ENCODE results near the gene TMEM163. TPM values are rescaled to one million over a fixed set of nuclear protein-coding genes. Genes with fewer than 3 reads are reported as not detected.
"Not testable (repeated sequence)": the region's sequence is repeated elsewhere in the genome, so short reads cannot be mapped to it uniquely, and the experiment has no call there.

The TMEM163 gene
- total RNA-seq, 1 experiment from 2014 or later = 0.06 TPM

GRCh38 chr2:134581877-134582546 lies 136.8 kb downstream of the TMEM163 start:
- DNase-seq (ENCODE audit: low read depth) = no peak

- no peak for DNase-seq (ENCODE audit: low read depth)
These were observed 140.5 kb downstream of the TMEM163 start for GRCh38 chr2:134578316-134578715.

GRCh38 chr2:134576478-134576877 lies 142.3 kb downstream of the TMEM163 start:
- DNase-seq (ENCODE audit: low read depth) = no peak

DNA sequence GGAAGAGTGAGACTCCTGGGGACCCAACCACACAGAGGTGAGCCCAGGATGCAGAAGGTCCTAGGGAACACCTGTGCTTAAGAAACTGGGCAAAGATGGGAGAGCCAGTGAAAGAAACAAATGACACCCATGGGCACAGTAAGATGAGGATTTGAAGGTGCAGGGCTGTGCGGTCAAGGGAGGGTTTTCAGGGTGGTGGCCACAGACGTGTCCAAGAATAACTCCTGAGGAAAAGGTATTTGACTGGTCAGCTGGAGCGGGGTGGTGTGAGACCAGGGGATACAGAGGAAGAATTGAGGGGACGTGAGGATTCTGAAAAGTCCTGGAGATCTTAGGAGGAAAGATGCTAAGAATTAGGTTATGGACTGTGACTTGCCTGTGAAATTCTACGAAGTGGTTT lies 142.9 kb downstream of the TMEM163 start:
- DNase-seq (ENCODE audit: low read depth) = no peak

- no peak for DNase-seq (ENCODE audit: low read depth)
These were observed 144.0 kb downstream of the TMEM163 start for GRCh38 chr2:134574611-134575330.

DNA sequence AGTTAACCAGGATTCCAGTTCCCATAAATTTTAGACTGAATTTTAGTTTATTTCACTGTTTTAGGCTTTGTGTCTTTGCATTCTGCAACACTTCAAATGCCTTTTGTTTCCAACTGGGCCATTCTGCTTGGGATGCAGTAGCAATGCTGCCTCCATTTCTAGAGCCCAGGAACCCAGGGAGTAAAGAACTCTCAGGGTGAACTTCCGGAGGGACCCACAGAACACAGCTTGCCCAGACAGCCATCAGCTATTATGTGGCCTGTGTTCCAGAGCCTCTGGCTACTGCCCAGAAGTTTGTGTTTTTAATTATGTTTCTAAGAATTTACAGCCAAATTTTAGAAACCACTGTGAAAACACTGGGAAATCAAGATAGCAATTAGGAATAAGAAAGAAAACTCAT lies 145.1 kb downstream of the TMEM163 start:
- DNase-seq (ENCODE audit: low read depth) = no peak

- no peak for DNase-seq (ENCODE audit: low read depth)
These were observed 145.8 kb downstream of the TMEM163 start for GRCh38 chr2:134573085-134573370.

- DNase-seq (ENCODE audit: low read depth) = no peak
These were observed 146.3 kb downstream of the TMEM163 start for GRCh38 chr2:134572314-134573084.

- DNase-seq (ENCODE audit: low read depth) = no peak
These were observed 148.1 kb downstream of the TMEM163 start for GRCh38 chr2:134570676-134571075.

DNA sequence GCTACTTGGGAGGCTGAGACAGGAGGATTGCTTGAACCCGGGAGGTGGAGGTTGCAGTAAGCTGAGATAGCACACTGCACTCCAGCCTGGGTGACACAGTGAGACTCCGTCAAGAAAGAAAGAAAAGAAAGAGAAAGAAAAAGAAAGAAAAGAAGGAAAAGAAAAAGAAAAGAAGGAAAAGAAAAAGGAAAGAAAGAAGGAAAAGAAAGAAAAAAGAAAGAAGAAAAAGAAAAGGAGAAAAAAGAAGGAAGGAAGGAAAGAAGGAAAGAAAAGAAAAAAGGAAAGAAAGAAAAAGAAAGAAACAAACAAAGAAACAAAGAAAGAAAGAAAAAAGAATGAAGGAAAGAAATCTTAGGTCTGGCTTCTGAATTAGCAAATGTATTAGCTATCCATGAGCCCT lies 150.4 kb downstream of the TMEM163 start:
- DNase-seq (ENCODE audit: low read depth) = no peak

DNA sequence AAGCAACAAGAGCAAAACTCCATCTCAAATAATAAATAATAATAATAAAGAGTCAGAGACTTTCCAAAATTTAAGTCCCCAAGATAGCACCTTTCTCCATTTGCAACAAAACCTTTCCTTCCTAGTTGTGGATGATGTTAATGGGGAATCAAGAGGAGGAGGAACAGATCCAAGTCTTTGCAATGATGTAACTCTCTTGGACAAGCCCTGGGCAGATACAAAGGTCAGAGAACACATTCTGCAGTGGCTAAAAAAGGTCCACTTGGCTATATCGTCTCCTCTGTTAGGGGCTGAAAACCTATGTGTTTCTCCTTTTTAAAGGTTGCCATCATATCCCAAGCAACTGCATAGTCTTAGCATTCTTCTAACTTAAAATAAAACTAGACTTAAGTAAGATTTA lies 151.1 kb downstream of the TMEM163 start:
- no peak for DNase-seq (ENCODE audit: low read depth)

GRCh38 chr2:134564955-134565354 lies 153.8 kb downstream of the TMEM163 start:
- not testable (repeated sequence) for DNase-seq (ENCODE audit: low read depth)

DNA sequence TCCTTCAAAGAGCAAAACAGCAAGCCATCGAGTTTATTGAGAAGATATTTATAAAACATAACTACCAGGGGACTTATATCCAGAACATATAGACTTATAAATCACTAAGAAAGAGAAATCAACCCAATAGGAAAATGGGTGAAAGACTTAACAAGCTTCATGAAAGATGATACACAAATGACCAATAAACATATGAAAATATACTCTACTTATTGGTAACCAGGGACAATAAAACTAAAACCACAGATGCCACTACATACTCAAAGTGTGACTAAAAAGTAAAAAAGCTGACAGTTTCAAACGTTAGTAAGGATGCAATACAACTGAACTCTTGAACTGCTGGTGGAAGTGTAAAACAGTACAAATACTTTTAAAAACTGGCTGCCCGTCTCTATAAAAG lies 154.3 kb downstream of the TMEM163 start:
- DNase-seq (ENCODE audit: low read depth) = peak; percentile 20

GRCh38 chr2:134558208-134558830 lies 160.5 kb downstream of the TMEM163 start:
- DNase-seq (ENCODE audit: low read depth) = no peak

DNA sequence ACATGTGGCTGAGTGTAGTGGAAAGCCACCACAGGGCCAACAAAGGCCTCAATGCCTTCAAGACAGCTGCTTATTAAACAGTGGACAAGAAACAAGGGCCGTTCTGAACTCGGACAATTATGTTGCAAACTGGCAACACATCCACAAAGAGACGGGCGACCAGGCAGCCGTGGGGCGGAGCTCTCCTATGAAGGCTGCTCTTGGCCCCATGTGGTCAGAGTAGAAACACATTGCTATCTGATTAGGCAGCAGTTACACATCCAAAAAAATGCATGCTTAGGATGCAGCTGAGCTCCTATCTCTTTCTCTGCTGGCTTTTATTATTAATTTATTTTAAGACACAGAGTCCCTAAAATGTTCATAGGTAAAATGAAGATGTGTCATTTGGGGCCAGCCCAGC lies 163.4 kb downstream of the TMEM163 start:
- peak; percentile 5 for DNase-seq (ENCODE audit: low read depth)

DNA sequence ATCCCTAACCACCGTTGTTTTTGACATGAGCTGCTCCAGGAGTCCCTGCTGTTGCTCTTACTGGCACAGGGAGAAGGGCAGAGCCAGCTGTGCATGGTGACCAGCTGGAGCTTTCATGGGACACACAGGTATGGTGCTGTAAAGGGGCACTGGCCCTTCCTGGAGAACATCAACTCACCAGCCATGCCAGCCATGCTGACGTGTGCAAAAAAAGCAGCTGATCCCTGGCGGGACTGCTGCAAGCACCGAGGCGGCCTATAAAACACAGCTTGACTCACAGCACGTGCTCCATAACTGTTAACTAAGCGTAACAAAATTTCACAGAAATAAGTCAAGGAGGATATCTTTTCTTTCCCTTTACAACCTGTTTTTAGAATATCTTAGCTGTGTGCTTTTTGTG lies 165.1 kb downstream of the TMEM163 start:
- no peak for DNase-seq (ENCODE audit: low read depth)

- peak; percentile 35 for DNase-seq (ENCODE audit: low read depth)
These were observed 168.1 kb downstream of the TMEM163 start for GRCh38 chr2:134550566-134551164.

DNA sequence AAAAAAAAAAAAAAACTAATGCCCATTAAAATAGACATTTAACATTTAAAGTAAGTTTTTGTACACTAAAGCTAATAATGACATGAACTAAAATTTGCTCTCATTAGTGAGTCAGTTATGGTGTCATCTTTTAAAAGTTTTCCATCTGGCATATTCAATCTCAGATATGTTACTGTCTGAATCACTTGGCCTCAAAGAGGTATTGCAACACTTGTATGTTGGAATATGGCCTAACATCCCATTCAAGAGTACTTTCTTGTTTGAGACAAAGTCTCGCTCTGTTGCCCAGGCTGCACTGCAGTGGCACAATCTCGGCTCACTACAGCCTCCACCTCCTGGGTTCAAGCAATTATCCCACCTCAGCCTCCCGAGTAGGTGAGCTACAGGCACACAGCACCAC lies 169.7 kb downstream of the TMEM163 start:
- peak; percentile 77 for DNase-seq (ENCODE audit: low read depth)

GRCh38 chr2:134540990-134541389 lies 177.8 kb downstream of the TMEM163 start:
- no peak for DNase-seq (ENCODE audit: low read depth)

- no peak for DNase-seq (ENCODE audit: low read depth)
These were observed 178.8 kb downstream of the TMEM163 start for GRCh38 chr2:134539981-134540380.

DNA sequence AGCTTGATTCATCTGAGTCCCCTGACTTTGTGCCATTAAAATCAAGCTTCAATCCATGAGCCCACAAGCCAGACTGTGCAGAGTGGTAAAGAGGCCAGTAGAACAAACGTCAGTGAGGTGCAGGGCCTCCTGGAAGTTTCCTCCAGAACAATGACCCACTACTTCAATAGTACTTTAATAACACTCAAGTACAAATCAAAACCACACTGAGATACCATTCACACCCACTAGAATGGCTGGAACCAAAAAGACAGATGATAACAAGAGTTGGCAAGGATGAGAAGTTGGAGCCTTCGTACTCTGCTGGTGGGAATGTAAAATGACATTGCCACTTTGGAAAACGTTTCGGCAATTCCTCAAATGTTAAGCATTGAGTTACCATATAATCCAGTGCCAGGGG lies 181.1 kb downstream of the TMEM163 start:
- no peak for DNase-seq (ENCODE audit: low read depth)

DNA sequence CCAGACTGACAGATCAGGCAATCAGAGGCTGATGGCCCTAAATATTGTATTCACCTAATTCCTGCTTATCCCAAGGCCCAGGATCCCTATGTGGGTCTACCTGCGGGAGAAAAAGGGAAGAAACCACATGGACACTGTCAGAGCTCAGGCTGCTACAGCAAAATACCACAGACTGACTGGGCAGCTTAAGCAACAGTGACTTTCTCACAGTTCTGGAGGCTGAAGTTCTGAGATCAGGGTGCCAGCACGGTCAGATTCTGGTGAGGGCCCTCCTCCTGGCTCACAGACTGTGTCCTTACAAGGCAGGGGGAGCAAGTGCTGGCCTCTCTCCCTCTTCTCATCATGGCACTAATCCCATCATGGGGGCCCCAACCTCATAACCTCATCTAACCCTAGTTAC lies 181.7 kb downstream of the TMEM163 start:
- no peak for DNase-seq (ENCODE audit: low read depth)

Measured in LHCN-M2 (cell line).